K562 (cell line): ENCODE measurements around the gene WASHC4. TPM values are rescaled to one million over a fixed set of nuclear protein-coding genes. Genes with fewer than 3 reads are reported as not detected.

Source experiments
- ATAC-seq: fragments of 200-7000 bp; cut with Tn5 transposase; 3 replicates; pipeline ENCODE4 v1.9.1; 2020; ENCODE audit warnings: moderate library complexity
- BruUV-seq: library from RNA; stranded (reverse); fragments of 400-500 nt; replicated peaks from 2 replicates; lab custom pipeline; 2021; lab: Mats Ljungman, UMichigan
- CTCF ChIA-PET: fragments of 300-600 bp; formaldehyde crosslinking; extraction: SDS; loops from one replicate; lab custom pipeline; 2021; ENCODE audit warnings: low intra/inter-chr PET ratio; lab: Yijun Ruan, JAX
- POLR2A ChIA-PET: fragments of 300-600, 350-650 bp; sonication (Branson Sonifier 250); formaldehyde crosslinking; extraction: SDS; loops from one replicate; lab custom pipeline; 2021; ENCODE audit warnings: antibody characterized with exemption, inconsistent platforms; lab: Yijun Ruan, JAX
- DNase-seq, 4 experiments: peaks; one replicate each; pipeline versions ENCODE4 v3.0.0 to v3.0.0-alpha.2; 2011 to 2018; ENCODE audit warnings: low spot score in 3 of 4, mixed read lengths in 3 of 4; ENCODE audit errors: extremely low read depth in 1 of 4
- FAIRE-seq: peaks from 2 replicates; lab custom pipeline; 2011; peaks lifted over from hg19 to GRCh38; lab: Jason Lieb, UNC
- H2AFZ ChIP-seq: 2 replicates; pipeline ENCODE4 v1.6.0; 2011; ENCODE audit warnings: low read depth, low read length, control low read depth, inconsistent platforms
- H3K27ac ChIP-seq: fragments of 200-600 bp; 3 replicates; pipeline ENCODE4 v1.8.0; 2011; ENCODE audit warnings: low read depth, mild to moderate bottlenecking, control low read depth, inconsistent platforms, low read length, moderate library complexity, mixed read lengths; ENCODE audit errors: extremely low read depth
- H3K27me3 ChIP-seq, 2 experiments: fragments of 300-600 bp in 1 of 2; 2 replicates in 1 of 2; 3 replicates in 1 of 2; pipeline versions ENCODE4 v1.6.0 to v1.8.0; 2011; ENCODE audit warnings: inconsistent platforms in 2 of 2, low read length in 2 of 2, mild to moderate bottlenecking in 1 of 2, mixed read lengths in 1 of 2, moderate library complexity in 1 of 2; ENCODE audit not compliant: control insufficient read depth in 2 of 2, insufficient read depth in 2 of 2
- H3K36me3 ChIP-seq: fragments of 300-600 bp; 3 replicates; pipeline ENCODE4 v1.8.0; 2011; ENCODE audit warnings: mild to moderate bottlenecking, low read length, inconsistent platforms; ENCODE audit not compliant: control insufficient read depth, insufficient read depth
- H3K4me1 ChIP-seq, 2 experiments: fragments of 200-600 bp in 1 of 2; replicated peaks in 1 of 2; 2 replicates in 1 of 2; 3 replicates in 1 of 2; pipeline versions ENCODE4 v1.5.1 to v1.8.0; 2011; ENCODE audit warnings: inconsistent platforms in 2 of 2, low read length in 2 of 2, mild to moderate bottlenecking in 1 of 2, mixed read lengths in 1 of 2, moderate library complexity in 1 of 2; ENCODE audit not compliant: control insufficient read depth in 2 of 2, insufficient read depth in 2 of 2
- H3K4me2 ChIP-seq: 2 replicates; pipeline ENCODE4 v1.6.1; 2011; ENCODE audit warnings: low read length, control low read depth, inconsistent platforms, mixed read lengths; ENCODE audit not compliant: insufficient read depth
- H3K4me3 ChIP-seq: fragments of 200-600 bp; sonication (generic), shearing (Covaris generic); 2 replicates; pipeline ENCODE4 v1.5.1; 2016; ENCODE audit warnings: control low read depth, inconsistent platforms
- H3K79me2 ChIP-seq: fragments of 200-600 bp; 3 replicates; pipeline ENCODE4 v1.8.0; 2011; ENCODE audit warnings: low read length, inconsistent platforms; ENCODE audit not compliant: control insufficient read depth, insufficient read depth
- H3K9ac ChIP-seq, 2 experiments: 2 replicates each; pipeline versions ENCODE4 v1.6.0 to v1.6.1; 2011; ENCODE audit warnings: low read depth in 2 of 2, low read length in 2 of 2, control low read depth in 1 of 2, inconsistent platforms in 1 of 2, mild to moderate bottlenecking in 1 of 2, mixed read lengths in 1 of 2; ENCODE audit not compliant: insufficient read depth in 1 of 2
- H3K9me1 ChIP-seq: one replicate; pipeline ENCODE4 v1.6.0; 2011; ENCODE audit warnings: inconsistent platforms, mild to moderate bottlenecking, low read length, moderate library complexity; ENCODE audit not compliant: control insufficient read depth, insufficient read depth
- H3K9me3 ChIP-seq: replicated peaks from 2 replicates; pipeline ENCODE4 v1.5.1; 2011; ENCODE audit warnings: low read depth, low read length, inconsistent platforms; ENCODE audit not compliant: control insufficient read depth, insufficient read depth
- H4K20me1 ChIP-seq: replicated peaks from 2 replicates; pipeline ENCODE4 v1.6.1; 2011; ENCODE audit warnings: low read length, inconsistent platforms, mixed read lengths; ENCODE audit not compliant: control insufficient read depth, insufficient read depth
- BDP1 ChIP-seq: IDR thresholded peaks from 3 replicates; pipeline ENCODE4 v1.6.1; 2011; ENCODE audit not compliant: insufficient read length, insufficient read depth
- EP300 ChIP-seq: IDR thresholded peaks from 2 replicates; pipeline ENCODE4 v1.6.1; 2012; ENCODE audit warnings: low read length, improper control_type of control experiment
- EP400 ChIP-seq: fragments of 450-650 bp; IDR thresholded peaks from 2 replicates; pipeline ENCODE4 v1.6.1; 2017; ENCODE audit warnings: antibody characterized with exemption, mild to moderate bottlenecking, moderate library complexity
- GTF2E2 ChIP-seq: fragments of 200-800 bp; sonication (Bioruptor generic); IDR thresholded peaks from 2 replicates; pipeline ENCODE4 v1.6.1; 2016; ENCODE audit warnings: missing genetic modification characterization, missing compliant biosample characterization
- KAT8 ChIP-seq: fragments of 450-650 bp; IDR thresholded peaks from 2 replicates; pipeline ENCODE4 v1.6.1; 2016; ENCODE audit warnings: low read depth, mild to moderate bottlenecking
- POLR2AphosphoS5 ChIP-seq: IDR thresholded peaks from 2 replicates; pipeline ENCODE4 v1.6.1; 2011; ENCODE audit warnings: mild to moderate bottlenecking, low read depth, low read length, moderate library complexity; ENCODE audit not compliant: control insufficient read depth, insufficient read depth
- RCOR1 ChIP-seq, 2 experiments: IDR thresholded peaks; 2 replicates each; pipeline ENCODE4 v1.6.1; 2012; ENCODE audit warnings: low read depth in 2 of 2, low read length in 2 of 2, borderline replicate concordance in 1 of 2, improper control_type of control experiment in 1 of 2
- SREBF2 ChIP-seq: sonication (generic); formaldehyde crosslinking; IDR thresholded peaks from 2 replicates; pipeline ENCODE4 v1.4.0; 2020; ENCODE audit warnings: mild to moderate bottlenecking, missing genetic modification reagents
- ZHX1 ChIP-seq: fragments of 150-350 bp; conservative IDR thresholded peaks from 2 replicates; pipeline ENCODE4 v1.6.1; 2014; ENCODE audit warnings: low read length
- ZNF324 ChIP-seq: fragments of 250-450 bp; sonication (Bioruptor Pico); IDR thresholded peaks from 2 replicates; pipeline ENCODE4 v1.4.0; 2020; ENCODE audit warnings: mild to moderate bottlenecking
- ZNF561 ChIP-seq: fragments of 450-650 bp; formaldehyde crosslinking; conservative IDR thresholded peaks from 2 replicates; pipeline ENCODE4 v1.4.0; 2020; ENCODE audit warnings: mild to moderate bottlenecking, moderate library complexity
- WGBS: fragments of 100-300 bp; shearing (Covaris generic); methylation state at CpG from one replicate; pipeline ENCODE4 v1.1.6; 2016; ENCODE audit warnings: low coverage, mixed read lengths; ENCODE audit not compliant: insufficient coverage; ENCODE audit errors: missing lambda C conversion rate; 5-methylcytosine and 5-hydroxymethylcytosine counted together
- in situ Hi-C: fragments of 300-500 bp; cut with MboI; formaldehyde crosslinking; loops from 4 replicates; pipeline ENCODE4 v1.15.0; 2018; ENCODE audit warnings: inconsistent platforms, mixed read lengths
- intact Hi-C: fragments of 100-400 bp; cut with micrococcal nuclease; formaldehyde crosslinking; loops from 2 replicates; pipeline ENCODE4 v1.14.2; 2022
- polyA plus RNA-seq, 8 experiments: library from polyadenylated mRNA; depleted of rRNA in 4 of 8; stranded (reverse) in 5 of 8; unstranded in 3 of 8; fragments of >200 nt; fragmentation: Nextera tagmentation in 2 of 8; fragmentation: Illumina TruSeq in 1 of 8; extraction: Ambion mirVana in 2 of 8; extraction: Trizol in 1 of 8; gene quantifications; 2 replicates each; pipeline versions ENCODE4 v1.2.1 to v1.2.3, GENCODE V29; 2011 to 2014; ENCODE audit warnings: inconsistent platforms in 1 of 8, missing spikeins in 1 of 8
- total RNA-seq, 7 experiments: library from RNA; depleted of rRNA in 6 of 7; stranded (reverse); fragments of >200 nt in 6 of 7; fragmentation: Illumina TruSeq in 2 of 7; extraction: Trizol in 2 of 7; gene quantifications; 2 replicates each; pipeline versions ENCODE4 v1.2.1 to v1.2.3, GENCODE V29; 2011 to 2021; ENCODE audit warnings: low replicate concordance in 1 of 7

WASHC4 gene
- total and polyA plus RNA-seq, 9 of the 15 experiments (the other 6 are each of a cell fraction or from before 2014, with no cell fraction given): 12.5 to 38.5 (median 21.3) TPM

DNA sequence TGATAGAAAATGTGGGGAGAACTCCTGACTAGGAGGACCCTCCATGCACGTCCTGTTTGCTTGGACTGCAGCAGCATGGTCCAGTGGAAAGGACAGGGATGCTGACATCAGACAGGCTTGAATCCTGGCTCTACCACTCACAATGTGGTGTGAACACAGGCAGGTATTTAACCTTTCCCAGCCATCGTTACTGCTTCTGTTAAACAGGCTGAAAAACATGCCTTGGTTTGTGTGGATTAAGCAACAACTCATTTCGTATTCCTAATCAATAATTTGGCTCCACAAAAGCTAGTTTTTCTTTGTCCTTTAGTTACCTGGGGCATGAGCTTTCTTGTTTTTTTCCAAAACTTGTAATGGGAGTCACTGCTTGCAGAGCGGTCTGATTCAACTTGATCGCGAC lies 87.4 kb downstream of the WASHC4 start:
- no peak for FAIRE-seq
- BruUV-seq: no TSS peak
- H3K27ac ChIP-seq: no peak overlapping the region
- H3K4me3 ChIP-seq: no peak overlapping the region
- no peaks in the 10 kb centered on the region for H3K79me2 ChIP-seq
- H2AFZ ChIP-seq: no peak overlapping the region
- peaks cover 5% of the 10 kb centered on the region; the same call in 2 of the 3 replicates for H3K36me3 ChIP-seq
- TF ChIP-seq EP300 (no peak), ZHX1 (no peak), EP400 (no peak), BDP1 (no peak), ZNF324 (CRISPR knock-in tag) (no peak), GTF2E2 (tag) (no peak), RCOR1 (IDR thresholded peaks at IDR 0.05; ENCODE audit: borderline replicate concordance in 1 of 2, low read depth in 2 of 2, low read length in 2 of 2) (no peak), KAT8 (no peak), ZNF561 (CRISPR knock-in tag) (no peak), POLR2AphosphoS5 (no peak), SREBF2 (CRISPR knock-in tag) (no peak)
- TF ChIP-seq, all 486 proteins: peak for 0
- in situ Hi-C loops (no loop called here), intact Hi-C loops (no loop called here)
- Histone ChIP-seq H3K9me3 (no peaks in the 10 kb centered on the region), H3K4me1 (no peaks in the 10 kb centered on the region), H3K4me2 (no peak overlapping the region), H3K9ac (no peak overlapping the region), H4K20me1 (no peaks in the 10 kb centered on the region), H3K9me1 (no peaks in the 10 kb centered on the region), H3K27me3 (no peaks in the 10 kb centered on the region)
- CTCF ChIA-PET: no interaction called here
- POLR2A ChIA-PET: no interaction called here
- ATAC-seq (no peak), DNase-seq (no peak)
- WGBS: 85% methylated on average over 6 of the region's 6 CpGs
